Stimulated activated CD4-positive, alpha-beta T cell treated with anti-CD3 and anti-CD28 coated beads, Interleukin-4, amount 100 ng/mL, for 24 hours (primary cell): ENCODE results near the gene LARGE1.

ENCODE experiments used
- DNase-seq: peaks from one replicate; pipeline ENCODE4 v3.0.0-alpha.2; 2020

The LARGE1 gene

DNA sequence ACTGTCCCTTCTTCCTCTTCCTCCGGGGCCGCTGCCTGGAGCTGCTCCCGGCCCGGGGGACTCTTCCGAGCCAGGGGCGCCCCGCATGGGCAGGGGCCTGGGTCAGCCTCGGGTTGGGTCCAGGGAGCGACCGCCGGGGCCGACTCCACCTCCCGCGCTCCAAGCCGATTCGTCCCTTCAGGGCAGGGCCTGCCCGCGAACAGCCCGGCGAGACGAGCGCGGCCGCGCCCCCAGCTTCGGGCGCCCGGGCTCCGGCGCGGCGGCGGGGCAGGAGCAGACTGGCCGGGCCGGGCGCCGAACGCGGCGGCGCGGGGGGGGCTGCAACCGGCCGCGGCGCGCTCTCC is at the start of gene LARGE1:
LARGE1 (minus strand) TSS at position 280 of the 344 bp plus-strand sequence.
- no peak for DNase-seq

DNA sequence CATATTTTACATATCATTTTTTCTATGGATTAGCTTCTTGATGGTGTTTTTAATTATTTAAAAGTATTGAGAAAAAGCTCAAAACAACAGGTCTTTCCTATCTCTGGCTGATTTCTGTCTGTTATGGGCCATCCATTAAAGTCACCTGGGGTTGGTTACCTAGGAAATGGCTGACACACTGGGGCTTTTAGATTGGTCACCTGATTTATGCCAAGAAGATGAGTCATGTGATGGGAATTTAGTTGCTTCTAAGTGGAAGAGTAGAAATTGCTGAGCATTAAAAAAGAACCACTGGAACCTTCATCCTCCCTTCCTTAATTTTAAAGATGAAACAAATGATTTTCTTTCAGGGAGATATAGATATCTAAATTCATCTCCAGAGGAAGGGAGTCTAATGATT is 48.8 kb upstream of the LARGE1 start:
- no peak for DNase-seq

DNA sequence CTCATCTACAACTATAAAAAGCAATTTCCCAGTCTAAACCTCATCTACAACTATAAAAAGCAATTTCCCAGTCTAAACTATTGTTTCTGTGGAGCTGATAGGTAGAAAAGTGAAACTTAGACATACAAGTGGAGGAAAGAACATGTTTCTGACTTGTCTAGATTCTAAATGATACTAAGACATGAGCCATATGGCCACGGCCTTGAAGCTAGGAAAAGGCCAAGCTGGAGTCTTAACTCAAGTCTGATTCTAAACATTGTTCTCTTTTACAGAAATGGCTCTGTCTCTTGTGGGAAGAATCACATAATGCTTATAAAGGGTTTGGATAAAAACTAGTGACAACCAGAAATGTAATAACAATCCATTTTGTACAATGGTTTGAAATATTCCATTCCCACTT is 43.8 kb upstream of the LARGE1 start:
- no peak for DNase-seq

DNA sequence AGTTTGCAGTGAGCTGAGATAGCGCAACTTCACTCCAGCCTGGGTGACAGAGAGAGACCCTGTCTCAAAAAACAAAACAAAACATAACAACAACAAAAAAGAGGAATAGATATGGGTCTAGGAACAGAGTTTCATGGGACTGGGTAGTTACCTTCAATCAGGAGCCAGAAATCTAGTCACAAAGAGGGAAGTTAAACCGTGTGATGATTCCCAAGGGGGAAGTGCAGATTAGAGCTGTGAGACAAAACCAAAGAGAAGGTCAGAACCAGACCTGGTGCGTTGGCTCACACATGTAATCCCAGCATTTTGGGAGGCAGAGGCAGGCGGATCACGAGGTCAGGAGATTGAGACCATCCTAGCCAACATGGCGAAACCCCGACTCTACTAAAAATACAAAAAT is 42.1 kb upstream of the LARGE1 start:
- DNase-seq, result no peak

DNA sequence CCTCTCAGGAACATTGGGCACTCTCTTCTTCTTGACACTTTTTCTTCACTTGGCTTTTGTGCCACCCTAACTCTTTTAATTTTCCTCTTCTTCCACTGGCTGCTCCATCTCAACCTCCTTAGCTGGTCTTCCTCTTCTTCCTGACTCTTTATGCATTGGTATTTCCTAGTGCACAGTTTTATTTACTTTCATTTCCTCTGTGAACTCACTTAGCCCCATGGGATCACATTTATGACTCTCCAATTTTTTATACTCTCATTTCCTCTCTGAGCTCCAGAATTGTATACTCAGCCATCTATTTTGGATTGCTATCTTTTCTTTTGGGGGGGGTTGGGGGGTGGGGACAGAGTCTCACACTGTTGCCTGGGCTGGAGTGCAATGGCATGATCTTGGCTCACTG is 38.5 kb upstream of the LARGE1 start:
- no peak for DNase-seq

DNA sequence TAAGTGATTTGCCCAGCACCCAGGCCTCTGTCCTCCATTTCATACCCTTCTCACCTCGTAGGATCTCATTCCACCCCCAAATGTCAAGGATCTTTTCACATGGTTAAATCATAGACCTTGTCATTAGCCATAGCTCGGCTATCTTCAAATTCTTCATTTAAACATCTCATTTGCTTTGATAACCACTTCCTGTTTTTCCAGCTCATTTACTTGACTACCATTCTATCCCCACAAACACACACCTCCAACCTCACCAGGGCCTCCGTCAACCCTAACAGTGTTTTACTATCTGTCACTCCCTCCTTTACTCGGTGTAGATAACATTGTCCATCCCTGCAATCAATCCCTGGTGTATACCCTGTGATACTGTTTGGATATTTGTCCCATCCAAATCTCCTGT is 36.8 kb upstream of the LARGE1 start:
- no peak for DNase-seq

DNA sequence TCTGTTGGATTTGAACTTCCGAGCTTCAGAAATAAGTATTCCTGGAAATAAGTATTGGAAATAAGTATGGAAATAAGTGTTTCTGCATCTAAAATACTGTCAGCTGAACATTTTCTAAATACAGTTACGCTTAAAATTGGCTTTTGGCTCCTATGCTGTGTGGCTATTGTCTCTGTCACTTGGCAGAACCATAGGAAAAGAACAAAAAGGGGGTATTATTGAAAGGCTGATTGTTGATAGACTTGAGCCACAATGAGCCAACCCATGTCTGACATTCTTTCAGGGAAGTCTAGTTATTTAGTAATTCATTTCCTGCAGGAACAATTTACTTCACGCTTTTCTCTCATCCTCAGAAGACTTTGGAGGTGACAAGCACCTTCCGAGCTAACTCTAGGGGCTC is 32.5 kb upstream of the LARGE1 start:
- DNase-seq, result no peak

DNA sequence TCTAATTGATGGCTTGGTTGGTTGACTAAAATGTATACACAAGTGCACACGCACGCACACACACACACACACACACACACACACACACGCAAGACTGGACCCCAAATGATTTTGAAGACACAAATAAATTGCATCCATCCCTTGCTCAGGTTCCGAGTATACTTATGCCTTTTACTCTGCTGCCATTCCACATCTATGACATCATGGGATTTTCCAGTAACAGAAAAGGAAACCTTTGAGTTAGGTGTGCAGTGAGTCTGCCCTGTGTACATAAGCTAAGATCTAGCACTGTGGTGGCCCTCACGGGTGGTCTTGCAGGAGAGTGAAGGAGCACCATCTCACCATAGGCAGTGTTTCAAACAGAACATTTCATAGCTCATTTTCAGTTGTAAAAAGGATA is 20.5 kb upstream of the LARGE1 start:
- no peak for DNase-seq

DNA sequence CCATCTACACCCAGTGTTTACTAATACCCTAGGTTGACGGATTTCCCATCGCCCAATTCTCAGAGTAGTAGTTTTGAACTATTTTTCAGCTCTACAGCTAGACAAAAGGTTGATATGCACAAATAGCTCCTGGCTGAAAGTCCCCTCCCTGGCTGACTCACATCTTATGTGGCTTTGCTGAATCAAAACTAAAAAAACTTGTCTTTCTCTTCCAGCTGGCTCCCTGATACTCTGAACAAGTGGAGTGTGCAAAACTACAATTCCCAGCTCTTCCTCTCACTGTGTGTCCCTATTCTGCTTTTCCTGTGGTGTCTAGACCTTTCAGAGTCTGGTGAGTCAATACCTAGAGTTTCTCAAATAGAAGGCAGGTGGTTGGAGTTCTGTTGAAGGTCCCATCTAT is 12.7 kb upstream of the LARGE1 start:
- DNase-seq, result no peak

DNA sequence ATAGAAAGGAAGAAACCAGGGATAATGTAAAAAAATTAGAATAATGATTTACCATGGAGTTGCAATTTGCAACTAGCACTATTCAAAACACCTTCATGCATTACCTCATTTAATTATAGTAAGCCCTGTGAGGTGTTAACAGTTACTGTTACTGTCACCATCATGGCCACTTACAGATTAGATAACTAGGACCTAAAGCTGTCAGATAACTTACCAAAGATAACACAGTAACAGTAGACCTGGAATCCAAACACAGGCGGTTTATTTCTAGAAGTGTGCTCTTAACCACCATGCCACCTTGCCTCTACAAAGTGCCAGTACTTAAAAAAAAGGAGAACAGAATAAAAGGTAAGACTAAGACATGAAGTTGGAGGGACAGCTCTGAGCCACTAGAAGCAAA is 11.1 kb upstream of the LARGE1 start:
- DNase-seq, result no peak

DNA sequence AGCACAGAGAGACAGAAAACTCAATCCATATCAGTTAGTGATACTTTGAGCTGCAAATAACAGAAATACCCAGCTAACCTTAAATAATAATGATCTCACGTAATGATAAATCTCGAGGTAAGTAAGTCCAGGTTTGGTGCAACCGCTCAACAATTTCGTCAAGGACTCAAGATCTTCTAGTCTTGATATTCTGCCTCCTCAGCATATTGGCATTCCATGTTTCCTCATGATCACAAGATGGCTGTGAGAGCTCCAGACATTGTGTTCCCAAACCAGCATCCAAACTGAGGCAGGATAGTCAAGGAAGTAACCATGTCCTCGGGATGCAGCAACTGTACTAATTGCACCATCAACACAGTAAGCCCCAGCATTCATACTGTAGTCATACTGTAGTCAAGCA is 7.5 kb upstream of the LARGE1 start:
- no peak for DNase-seq

DNA sequence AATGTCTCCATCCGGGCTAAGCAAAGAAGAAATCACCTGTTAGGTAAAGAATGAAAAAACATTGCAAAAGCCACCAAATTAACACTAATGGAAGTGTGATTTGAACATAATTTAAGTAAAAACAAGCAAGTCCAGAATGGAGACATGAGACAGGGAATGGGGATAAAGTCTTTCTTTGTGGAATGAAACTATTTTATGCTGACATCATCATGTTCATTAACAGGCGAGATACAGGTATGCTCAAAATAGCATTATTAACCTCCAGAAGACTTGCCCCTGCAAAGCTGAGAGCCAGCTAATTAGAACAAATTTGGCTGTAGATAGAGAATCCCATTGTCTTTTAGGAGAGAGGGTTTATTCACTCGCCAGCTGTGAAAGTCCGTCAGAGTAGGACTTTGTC is 4.9 kb upstream of the LARGE1 start:
- DNase-seq, result no peak

DNA sequence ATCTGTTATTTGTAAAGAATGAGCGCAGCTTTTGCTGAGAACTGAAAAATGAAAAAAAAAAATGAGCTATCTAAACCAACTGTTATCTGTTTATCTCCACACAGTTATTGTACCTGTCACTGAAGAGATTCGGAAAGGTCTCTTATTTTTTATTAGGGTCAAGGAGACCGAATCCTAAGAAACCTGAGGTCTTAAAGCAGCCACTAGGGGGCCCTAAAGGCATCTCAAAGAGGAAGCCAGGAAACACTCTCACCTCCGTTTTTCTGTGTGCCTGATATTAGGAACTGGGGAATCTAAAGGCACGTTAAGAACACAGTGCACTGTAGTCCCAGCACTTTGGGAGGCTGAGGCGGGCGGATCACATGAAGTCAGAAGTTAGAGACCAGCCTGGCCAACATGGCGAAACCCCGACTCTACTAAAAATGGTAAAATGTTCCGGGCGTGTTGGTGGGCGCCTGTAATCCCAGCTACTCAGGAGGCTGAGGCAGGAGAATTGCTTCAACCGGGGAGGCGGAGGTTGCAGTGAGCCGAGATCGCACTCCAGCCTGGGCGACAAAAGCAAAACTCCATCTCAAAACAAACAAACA is 3.5 kb upstream of the LARGE1 start:
- DNase-seq, result peak; percentile 22

DNA sequence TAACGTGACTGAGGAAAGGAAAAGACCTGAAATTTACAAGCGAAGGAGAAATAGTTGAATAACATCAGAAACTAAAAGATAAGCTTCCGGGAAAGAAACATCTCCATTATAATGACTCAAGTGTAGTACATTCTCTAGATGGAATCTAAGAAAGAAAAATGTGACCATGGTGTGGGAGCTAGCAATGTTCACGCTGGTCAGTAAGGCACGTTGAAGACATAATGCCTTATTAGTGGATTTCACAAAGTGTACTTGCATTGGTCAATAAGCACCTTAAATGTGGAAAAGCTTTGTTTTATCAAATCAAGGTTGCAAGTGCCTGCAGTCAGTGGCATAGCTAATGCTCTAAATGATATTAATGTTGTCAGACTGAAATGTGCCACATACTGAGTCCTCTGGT is 2.8 kb upstream of the LARGE1 start:
- DNase-seq, result no peak

DNA sequence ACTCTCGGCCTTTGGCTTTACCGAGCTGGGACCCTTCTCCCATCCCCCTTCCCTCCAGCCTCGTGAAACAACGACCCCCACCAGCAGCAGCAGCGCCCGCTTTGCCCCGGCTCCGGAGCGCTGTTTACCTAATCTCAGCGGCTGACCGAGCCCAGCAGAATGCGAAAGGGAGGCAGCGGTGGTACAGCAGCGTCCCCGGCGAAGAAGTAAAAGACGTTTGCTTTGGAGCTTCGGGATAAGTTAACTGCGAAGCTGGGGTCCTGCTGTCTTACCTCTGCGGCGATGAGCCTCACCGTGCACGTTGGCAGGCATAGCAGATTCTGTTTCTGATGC is 2.0 kb upstream of the LARGE1 start:
- no peak for DNase-seq

DNA sequence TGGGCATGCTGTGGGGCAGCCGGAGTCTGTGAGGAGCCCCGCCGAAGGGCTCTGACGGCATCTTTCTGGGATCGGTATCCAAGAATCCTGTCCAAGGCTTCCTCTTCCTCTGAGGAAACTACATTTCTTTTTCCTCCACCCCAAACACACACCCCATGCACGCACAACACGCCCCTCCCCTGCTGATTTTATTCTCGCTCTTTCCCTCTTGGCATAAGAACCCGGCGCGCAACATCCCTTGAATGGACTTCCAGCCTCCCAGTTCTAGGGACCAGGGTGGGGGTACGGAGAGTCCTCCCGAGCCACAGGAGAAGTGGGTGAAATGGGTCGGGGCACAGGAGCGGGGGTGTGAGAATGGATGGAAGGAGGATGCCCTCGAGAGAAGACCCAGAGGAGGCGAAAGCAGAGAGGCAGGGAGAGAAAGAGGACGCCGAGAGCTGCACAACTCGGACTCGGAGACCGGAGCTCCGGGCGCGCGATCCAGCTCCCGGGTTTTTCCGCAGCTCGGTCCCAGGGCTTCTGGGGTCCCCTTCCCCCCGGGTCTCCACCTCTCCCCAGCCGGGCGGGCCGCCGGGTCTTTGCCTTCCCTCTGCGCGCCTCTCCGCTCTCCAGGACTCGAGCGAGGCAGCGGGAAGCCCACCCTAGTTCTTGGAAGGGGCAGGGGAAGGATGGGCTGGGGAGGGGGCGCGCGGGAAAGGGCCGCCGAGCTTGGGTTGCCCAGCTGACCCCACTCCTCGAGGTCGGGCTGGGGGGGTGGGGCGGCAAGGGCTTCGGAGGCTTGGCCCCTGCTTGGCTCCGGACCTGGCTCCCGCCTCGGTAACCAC is 1.5 kb upstream of the LARGE1 start:
- peak; percentile 7 for DNase-seq

DNA sequence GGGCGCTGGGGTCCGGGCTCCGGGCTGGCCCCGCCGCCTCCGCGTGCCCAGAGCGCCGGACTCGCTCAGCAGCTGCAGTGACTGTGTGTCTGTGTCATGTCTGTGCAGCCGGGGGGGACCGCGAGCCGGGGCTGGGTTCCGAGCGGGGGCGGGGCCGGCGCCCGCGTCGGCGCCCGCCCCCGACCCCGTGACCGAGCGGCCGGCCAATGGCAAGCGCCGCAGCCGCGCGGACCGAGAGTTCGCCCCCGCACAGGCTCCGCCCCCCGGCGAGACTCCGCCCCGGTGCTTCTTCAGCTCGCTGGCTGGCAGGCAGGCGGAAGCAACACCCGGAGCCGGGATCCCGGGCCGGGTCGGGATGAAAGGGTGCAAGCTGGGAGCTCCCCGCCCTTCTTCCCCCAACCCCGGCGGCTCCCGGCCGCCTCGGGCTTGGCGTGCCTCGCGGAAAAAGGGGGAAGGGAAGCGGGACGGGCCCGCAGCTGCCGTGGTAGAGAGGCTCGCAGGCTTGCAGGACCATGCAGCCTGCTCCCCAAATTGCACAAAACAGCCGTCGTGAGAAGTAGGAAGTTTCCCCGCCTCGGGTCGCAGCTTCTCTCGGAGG is 750 bp upstream of the LARGE1 start:
- peak; percentile 87 for DNase-seq

DNA sequence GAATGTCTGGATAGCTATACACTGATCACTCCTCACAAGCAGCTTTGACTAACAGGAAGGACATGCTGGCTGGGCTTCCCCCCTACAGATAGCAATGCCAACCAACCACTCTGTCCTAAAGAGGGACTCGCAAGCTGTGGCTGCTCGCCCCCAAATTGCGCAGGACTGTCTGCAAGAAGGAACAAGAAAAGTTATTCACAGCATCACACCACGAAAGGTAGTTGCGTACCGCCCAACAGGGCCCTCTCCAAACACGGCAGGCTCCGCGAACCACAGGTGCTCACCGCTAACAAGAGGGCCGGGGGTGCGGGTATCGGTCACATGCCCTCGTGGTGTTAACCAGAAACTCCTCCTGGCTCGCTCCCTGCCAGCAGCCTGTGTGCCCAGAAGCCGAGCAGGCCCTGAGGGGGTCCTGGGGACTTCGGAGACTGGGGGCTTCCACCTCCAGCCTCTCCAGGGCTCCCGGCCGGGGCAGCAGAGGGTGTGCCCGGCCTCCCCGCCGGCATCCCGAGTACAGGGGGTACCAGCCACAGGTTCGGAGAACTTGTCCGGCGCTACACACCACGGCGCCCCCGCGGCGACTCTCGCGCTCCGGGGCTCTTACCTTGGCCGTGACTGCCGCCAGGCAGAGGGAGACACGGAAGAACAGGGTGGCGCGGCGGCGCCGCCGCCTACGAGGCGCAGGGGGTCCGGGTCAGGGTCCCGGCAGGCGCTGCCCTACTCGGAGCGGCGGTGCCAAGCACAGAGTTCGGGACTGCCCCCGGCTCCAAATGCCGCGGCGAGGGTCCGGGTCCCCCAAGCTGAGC is 682 bp downstream of the LARGE1 start:
- DNase-seq, result no peak

DNA sequence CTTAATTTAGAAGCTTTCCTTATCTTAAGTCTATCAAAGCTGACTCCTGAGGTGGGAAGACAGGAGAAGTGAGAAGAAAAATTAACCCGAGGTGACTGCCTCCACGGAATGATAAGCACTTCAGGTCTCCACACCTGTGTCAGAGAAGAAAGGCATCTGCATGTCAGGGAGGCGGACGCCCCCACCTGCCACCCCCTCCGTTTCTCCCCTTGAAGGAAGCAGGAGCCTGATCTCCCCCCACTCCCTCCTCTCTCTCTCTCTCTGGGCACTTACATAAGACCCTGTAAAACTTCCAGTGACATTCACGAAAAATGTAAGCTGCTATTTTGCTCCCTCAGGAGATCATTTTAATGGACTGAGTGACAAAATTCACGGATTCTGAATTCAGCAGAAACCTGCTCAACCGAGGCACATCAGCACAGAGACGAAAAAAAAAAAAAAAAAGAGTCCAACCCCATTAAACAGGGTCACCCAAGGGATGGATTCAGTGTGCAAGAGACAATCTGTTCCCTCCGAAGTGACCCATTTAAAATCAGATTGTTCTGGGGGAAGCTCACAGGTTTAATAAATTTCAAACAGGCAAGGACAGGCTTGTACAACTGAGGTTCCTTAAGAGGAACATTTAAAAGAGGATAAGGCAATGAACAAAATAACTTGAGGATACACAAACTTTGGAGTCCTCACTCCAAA is 1.5 kb downstream of the LARGE1 start:
- DNase-seq, result no peak

DNA sequence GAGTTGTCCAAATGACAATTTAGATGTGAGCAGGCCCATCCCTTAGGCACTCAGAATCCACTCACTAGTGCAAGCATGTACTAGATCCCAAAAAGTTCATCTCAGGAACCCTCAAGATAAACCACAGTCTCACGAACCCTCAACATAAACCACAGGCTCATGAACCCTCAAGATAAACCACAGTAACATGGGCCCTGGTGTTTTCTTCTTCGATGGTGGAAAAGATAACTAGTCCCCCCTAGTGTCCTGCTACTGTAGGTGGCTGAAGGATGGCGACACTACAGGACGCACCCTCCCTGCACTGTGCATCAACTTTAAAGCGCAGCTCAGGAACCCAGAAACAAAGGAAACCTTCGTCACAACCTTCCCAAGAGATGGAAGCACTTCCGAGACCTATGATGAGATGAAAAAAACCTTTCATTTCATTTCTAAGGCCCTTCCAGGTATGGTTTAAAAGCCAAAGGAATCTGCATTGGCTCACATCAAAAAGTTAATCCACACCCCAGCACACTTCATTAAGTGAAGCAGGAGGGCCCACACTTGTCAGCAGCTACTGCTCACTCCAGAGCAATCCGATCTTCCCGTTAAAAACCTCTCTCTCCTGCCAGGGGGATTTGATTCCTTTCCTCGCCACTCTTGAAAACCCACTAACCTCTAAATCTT is 2.4 kb downstream of the LARGE1 start:
- no peak for DNase-seq

DNA sequence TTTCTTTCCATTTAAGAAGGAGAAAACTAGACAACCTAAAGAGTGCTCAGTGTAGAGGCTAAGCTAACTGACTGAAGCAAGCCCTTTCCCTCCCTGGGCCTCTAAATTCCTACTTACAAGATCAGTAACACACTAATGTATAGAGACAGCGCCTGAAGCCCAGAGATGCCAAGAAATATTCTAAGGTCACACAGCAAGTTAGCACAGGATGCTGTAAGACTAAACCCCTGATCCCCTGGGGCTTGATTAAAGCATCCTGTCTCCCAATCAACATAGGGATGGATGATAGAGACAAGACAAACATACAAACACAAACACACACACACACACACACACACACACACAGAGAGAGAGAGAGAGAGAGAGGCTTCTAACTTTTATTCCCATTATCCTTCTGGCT is 5.6 kb downstream of the LARGE1 start:
- DNase-seq, result no peak

DNA sequence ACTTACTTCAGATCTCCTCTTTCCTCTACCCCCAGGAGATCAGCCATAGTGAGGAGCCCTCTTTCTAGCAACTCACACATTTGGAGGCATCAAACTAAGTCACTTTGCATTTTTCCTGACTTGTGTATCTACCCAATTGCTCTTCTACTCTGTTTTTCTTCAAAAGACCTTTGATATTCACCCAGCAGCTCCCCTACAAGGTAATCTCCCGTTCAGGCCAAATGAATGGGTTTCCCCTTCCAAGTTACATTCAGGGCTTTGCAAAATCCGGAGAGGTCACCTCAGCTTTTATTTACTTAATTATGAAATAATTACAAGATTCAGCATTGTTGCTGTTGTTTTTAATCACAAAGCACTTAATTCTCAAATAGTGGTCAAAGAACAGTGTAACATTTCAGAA is 6.1 kb downstream of the LARGE1 start:
- no peak for DNase-seq

DNA sequence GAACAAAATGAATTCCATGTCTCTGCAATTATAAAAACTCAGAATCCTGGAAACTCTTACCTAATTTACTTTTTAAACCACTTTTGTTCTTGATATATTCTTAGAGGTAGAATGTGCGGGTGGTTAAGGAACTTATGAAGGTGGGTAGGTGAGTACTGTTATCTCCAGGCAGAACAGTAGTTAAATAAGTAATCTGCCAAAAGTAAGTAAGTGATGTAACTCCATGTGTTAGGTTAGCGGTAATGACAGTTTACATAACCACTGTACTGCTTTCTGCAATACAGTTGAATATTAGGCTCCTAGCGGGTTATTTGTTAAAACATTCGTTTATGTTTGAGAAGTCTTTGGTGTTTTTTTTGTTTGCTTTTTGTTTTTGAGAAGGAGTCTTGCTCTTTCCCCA is 7.1 kb downstream of the LARGE1 start:
- DNase-seq, result no peak
